GM18519 (cell line): ENCODE measurements around the gene MOGAT2.
"Not testable (repeated sequence)": the region's sequence is repeated elsewhere in the genome, so short reads cannot be mapped to it uniquely, and the experiment has no call there.

Experiments used
- ATAC-seq: cut with Tn5 transposase; IDR thresholded peaks from one replicate; pipeline ENCODE4 v1.9.1; 2021; ENCODE audit warnings: mild to moderate bottlenecking, moderate library complexity; ENCODE audit not compliant: unreplicated experiment, low FRiP score

Gene MOGAT2

GRCh38 chr11:75717608-75718418 lies at the start of gene MOGAT2:
Gene MOGAT2 (plus strand): TSS chr11:75717838. CDS start chr11:75717889, 51 bp downstream.
- ATAC-seq: no peak

- no peak for ATAC-seq
These were observed 49.0 kb upstream of the MOGAT2 start, which contains the start of gene MAP6 for GRCh38 chr11:75668451-75669297. Gene MAP6 (minus strand): TSS chr11:75669038. CDS start chr11:75668369, 669 bp downstream.

GRCh38 chr11:75673977-75674582 lies 43.6 kb upstream of the MOGAT2 start:
- no peak for ATAC-seq

GRCh38 chr11:75677275-75677674 lies 40.4 kb upstream of the MOGAT2 start:
- ATAC-seq: no peak

- ATAC-seq: no peak
These were observed 39.7 kb upstream of the MOGAT2 start for GRCh38 chr11:75677909-75678308.

GRCh38 chr11:75678620-75679259 lies 38.9 kb upstream of the MOGAT2 start:
- ATAC-seq: no peak

GRCh38 chr11:75679566-75679965 lies 38.1 kb upstream of the MOGAT2 start:
- no peak for ATAC-seq

- not testable (repeated sequence) for ATAC-seq
These were observed 33.8 kb upstream of the MOGAT2 start for GRCh38 chr11:75683856-75684255.

- ATAC-seq: no peak
These were observed 27.6 kb upstream of the MOGAT2 start for GRCh38 chr11:75689863-75690609.

- ATAC-seq: no peak
These were observed 25.8 kb upstream of the MOGAT2 start for GRCh38 chr11:75691804-75692203.

GRCh38 chr11:75697906-75698581 lies 19.6 kb upstream of the MOGAT2 start:
- no peak for ATAC-seq

- no peak for ATAC-seq
These were observed 16.7 kb upstream of the MOGAT2 start for GRCh38 chr11:75700940-75701339.

GRCh38 chr11:75703695-75704237 lies 13.9 kb upstream of the MOGAT2 start:
- no peak for ATAC-seq

- ATAC-seq: no peak
These were observed 12.1 kb upstream of the MOGAT2 start for GRCh38 chr11:75705541-75705940.

- ATAC-seq: no peak
These were observed 11.3 kb upstream of the MOGAT2 start for GRCh38 chr11:75706260-75706729.

- ATAC-seq: no peak
These were observed 3.4 kb upstream of the MOGAT2 start for GRCh38 chr11:75714211-75714610.

GRCh38 chr11:75715688-75716087 lies 1.9 kb upstream of the MOGAT2 start:
- no peak for ATAC-seq

- no peak for ATAC-seq
These were observed 979 bp upstream of the MOGAT2 start for GRCh38 chr11:75716659-75717058.
